ENCODE results near the gene ELP5.

ELP5 gene

GRCh38 chr17:7248796-7249195 lies 3.2 kb upstream of the ELP5 start:
- Histone ChIP-seq H3K4me3 (ENCODE audit: low read depth, low read length, poor library complexity, severe bottlenecking) (peak overlapping the region; percentile 77), H4K20me1 (ENCODE audit: insufficient read depth, low read length) (no peaks in the 10 kb centered on the region), H3K9ac (ENCODE audit: low read length) (peak overlapping the region; percentile 97; the same call in 1 of the 2 replicates), H3K79me2 (ENCODE audit: insufficient read depth, low read length) (peaks cover 31% of the 10 kb centered on the region), H3K4me1 (ENCODE audit: insufficient read depth, low read length, severe bottlenecking) (peaks cover 32% of the 10 kb centered on the region), H3F3A (ENCODE audit: insufficient read depth, low read length) (no peaks in the 10 kb centered on the region), H3K9me3 (ENCODE audit: low read length) (no peaks in the 10 kb centered on the region), H3K4me2 (ENCODE audit: low read length) (peak overlapping the region; percentile 99), H2AFZ (ENCODE audit: low read length) (no peak overlapping the region), H3K36me3 (ENCODE audit: insufficient read depth, low read length) (peaks cover 32% of the 10 kb centered on the region), H3K27me3 (ENCODE audit: insufficient read depth, low read length) (no peaks in the 10 kb centered on the region), H3K9me2 (ENCODE audit: low read depth, low read length) (no peaks in the 10 kb centered on the region), H3K27ac (ENCODE audit: low read depth, low read length, poor library complexity, severe bottlenecking) (no peak overlapping the region)
- no peak for TF ChIP-seq EZH2 (IDR thresholded peaks at IDR 0.05; ENCODE audit: borderline replicate concordance, low read length)
- TF ChIP-seq, protein P1, sequence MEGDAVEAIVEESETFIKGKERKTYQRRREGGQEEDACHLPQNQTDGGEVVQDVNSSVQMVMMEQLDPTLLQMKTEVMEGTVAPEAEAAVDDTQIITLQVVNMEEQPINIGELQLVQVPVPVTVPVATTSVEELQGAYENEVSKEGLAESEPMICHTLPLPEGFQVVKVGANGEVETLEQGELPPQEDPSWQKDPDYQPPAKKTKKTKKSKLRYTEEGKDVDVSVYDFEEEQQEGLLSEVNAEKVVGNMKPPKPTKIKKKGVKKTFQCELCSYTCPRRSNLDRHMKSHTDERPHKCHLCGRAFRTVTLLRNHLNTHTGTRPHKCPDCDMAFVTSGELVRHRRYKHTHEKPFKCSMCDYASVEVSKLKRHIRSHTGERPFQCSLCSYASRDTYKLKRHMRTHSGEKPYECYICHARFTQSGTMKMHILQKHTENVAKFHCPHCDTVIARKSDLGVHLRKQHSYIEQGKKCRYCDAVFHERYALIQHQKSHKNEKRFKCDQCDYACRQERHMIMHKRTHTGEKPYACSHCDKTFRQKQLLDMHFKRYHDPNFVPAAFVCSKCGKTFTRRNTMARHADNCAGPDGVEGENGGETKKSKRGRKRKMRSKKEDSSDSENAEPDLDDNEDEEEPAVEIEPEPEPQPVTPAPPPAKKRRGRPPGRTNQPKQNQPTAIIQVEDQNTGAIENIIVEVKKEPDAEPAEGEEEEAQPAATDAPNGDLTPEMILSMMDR (IDR thresholded peaks at IDR 0.05; ENCODE audit: low read length) = no peak

DNA sequence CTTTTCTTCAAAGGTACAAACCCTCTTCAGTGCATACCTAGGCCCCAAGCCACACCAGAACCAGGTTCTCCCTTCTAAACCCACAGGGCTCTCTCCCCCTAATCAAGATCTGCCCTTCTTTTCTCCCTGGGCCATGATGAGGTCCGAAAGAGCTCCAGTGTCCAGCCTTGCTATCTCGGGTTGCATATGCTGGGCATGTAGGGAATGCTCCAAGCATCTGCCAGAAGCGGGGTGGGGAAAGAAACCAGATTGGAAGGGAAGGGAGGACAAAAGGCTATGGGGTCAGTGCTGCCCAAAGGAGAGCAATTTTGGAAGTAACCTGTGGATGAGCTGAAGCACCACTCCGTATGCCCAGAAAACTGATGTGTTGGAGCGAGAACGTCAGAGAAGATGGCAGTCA lies 2.8 kb upstream of the ELP5 start:
- Histone ChIP-seq H3K9ac (ENCODE audit: low read length) (peak overlapping the region; percentile 97; the same call in 1 of the 2 replicates), H4K20me1 (ENCODE audit: insufficient read depth, low read length) (no peaks in the 10 kb centered on the region), H3K4me3 (ENCODE audit: low read depth, low read length, poor library complexity, severe bottlenecking) (peak overlapping the region; percentile 77), H3K9me2 (ENCODE audit: low read depth, low read length) (no peaks in the 10 kb centered on the region), H3K36me3 (ENCODE audit: insufficient read depth, low read length) (peaks cover 32% of the 10 kb centered on the region), H3K27me3 (ENCODE audit: insufficient read depth, low read length) (no peaks in the 10 kb centered on the region), H3K9me3 (ENCODE audit: low read length) (no peaks in the 10 kb centered on the region), H3K79me2 (ENCODE audit: insufficient read depth, low read length) (peaks cover 31% of the 10 kb centered on the region), H3K27ac (ENCODE audit: low read depth, low read length, poor library complexity, severe bottlenecking) (no peak overlapping the region), H3K4me1 (ENCODE audit: insufficient read depth, low read length, severe bottlenecking) (peaks cover 32% of the 10 kb centered on the region), H3F3A (ENCODE audit: insufficient read depth, low read length) (no peaks in the 10 kb centered on the region), H3K4me2 (ENCODE audit: low read length) (peak overlapping the region; percentile 99), H2AFZ (ENCODE audit: low read length) (no peak overlapping the region)
- TF ChIP-seq, protein P1 (IDR thresholded peaks at IDR 0.05; ENCODE audit: low read length) = no peak
- TF ChIP-seq EZH2 (IDR thresholded peaks at IDR 0.05; ENCODE audit: borderline replicate concordance, low read length) = no peak

- peak overlapping the region; percentile 99 for H3K4me2 ChIP-seq (ENCODE audit: low read length)
- peaks cover 32% of the 10 kb centered on the region for H3K36me3 ChIP-seq (ENCODE audit: insufficient read depth, low read length)
- no peaks in the 10 kb centered on the region for H3F3A ChIP-seq (ENCODE audit: insufficient read depth, low read length)
- H3K4me1 ChIP-seq (ENCODE audit: insufficient read depth, low read length, severe bottlenecking) = peaks cover 32% of the 10 kb centered on the region
- H3K9me3 ChIP-seq (ENCODE audit: low read length) = no peaks in the 10 kb centered on the region
- peak overlapping the region; percentile 97 for H3K9ac ChIP-seq (ENCODE audit: low read length)
- H3K79me2 ChIP-seq (ENCODE audit: insufficient read depth, low read length) = peaks cover 31% of the 10 kb centered on the region
- H3K9me2 ChIP-seq (ENCODE audit: low read depth, low read length) = no peaks in the 10 kb centered on the region
- no peaks in the 10 kb centered on the region for H3K27me3 ChIP-seq (ENCODE audit: insufficient read depth, low read length)
- H2AFZ ChIP-seq (ENCODE audit: low read length) = no peak overlapping the region
- peak overlapping the region; percentile 77 for H3K4me3 ChIP-seq (ENCODE audit: low read depth, low read length, poor library complexity, severe bottlenecking)
- no peaks in the 10 kb centered on the region for H4K20me1 ChIP-seq (ENCODE audit: insufficient read depth, low read length)
- TF ChIP-seq, protein P1 (IDR thresholded peaks at IDR 0.05; ENCODE audit: low read length) = no peak
- no peak for TF ChIP-seq EZH2 (IDR thresholded peaks at IDR 0.05; ENCODE audit: borderline replicate concordance, low read length)
- peak overlapping the region; percentile 15 for H3K27ac ChIP-seq (ENCODE audit: low read depth, low read length, poor library complexity, severe bottlenecking)
These were observed 2.2 kb upstream of the ELP5 start for GRCh38 chr17:7249830-7250229.
